A673 (cell line): Measurements from ENCODE around the gene COMMD8. TPM values are rescaled to one million over a fixed set of nuclear protein-coding genes. Genes with fewer than 3 reads are reported as not detected.

Source experiments
- BruUV-seq: library from RNA; stranded (reverse); fragments of 400-500 nt; replicated peaks from 2 replicates; lab custom pipeline; 2021; lab: Mats Ljungman, UMichigan
- CTCF ChIA-PET: fragments of 300-600 bp; sonication (Branson Sonifier 250); formaldehyde crosslinking; loops from one replicate; lab custom pipeline; 2022; ENCODE audit warnings: antibody characterized with exemption; lab: Charles Lee
- POLR2A ChIA-PET: fragments of 300-600 bp; sonication (Branson Sonifier 250); formaldehyde crosslinking; loops from one replicate; lab custom pipeline; 2022; ENCODE audit warnings: antibody characterized with exemption; ENCODE audit not compliant: low non-redundant PET; lab: Charles Lee
- DNase-seq: peaks from one replicate; pipeline ENCODE4 v3.0.0-alpha.2; 2015; ENCODE audit warnings: low spot score
- H3K27ac ChIP-seq: fragments of 200-600 bp; sonication (generic); 2 replicates; pipeline ENCODE4 v1.5.1; 2016; ENCODE audit warnings: mixed run types, low read depth, mild to moderate bottlenecking, mixed read lengths, antibody characterized with exemption, low read length; ENCODE audit not compliant: poor library complexity, severe bottlenecking
- H3K27me3 ChIP-seq: fragments of 200-600 bp; sonication (generic); replicated peaks from 2 replicates; pipeline ENCODE4 v1.6.1; 2017; ENCODE audit warnings: mixed run types, low read depth, mild to moderate bottlenecking, mixed read lengths, antibody characterized with exemption, low read length; ENCODE audit not compliant: insufficient read depth, poor library complexity
- H3K36me3 ChIP-seq: fragments of 200-600 bp; sonication (generic); 2 replicates; pipeline ENCODE4 v1.6.1; 2016; ENCODE audit warnings: mixed run types, mild to moderate bottlenecking, mixed read lengths, antibody characterized with exemption, low read length; ENCODE audit not compliant: insufficient read depth, poor library complexity, severe bottlenecking
- H3K4me1 ChIP-seq: fragments of 200-600 bp; sonication (generic); 2 replicates; pipeline ENCODE4 v1.6.1; 2017; ENCODE audit warnings: mixed run types, mild to moderate bottlenecking, mixed read lengths, antibody characterized with exemption, low read length; ENCODE audit not compliant: insufficient read depth, poor library complexity, severe bottlenecking
- H3K4me3 ChIP-seq: fragments of 200-600 bp; sonication (generic); 2 replicates; pipeline ENCODE4 v1.5.1; 2016; ENCODE audit warnings: low read depth, mixed run types, mild to moderate bottlenecking, mixed read lengths, low read length; ENCODE audit not compliant: poor library complexity, severe bottlenecking
- H3K9me3 ChIP-seq: fragments of 200-600 bp; sonication (generic); 2 replicates; pipeline ENCODE4 v1.6.1; 2016; ENCODE audit warnings: mixed run types, low read depth, mild to moderate bottlenecking, mixed read lengths, antibody characterized with exemption, low read length; ENCODE audit not compliant: poor library complexity, severe bottlenecking
- CTCF ChIP-seq: fragments of 300-800, 200-600 bp; sonication (generic); conservative IDR thresholded peaks from 2 replicates; pipeline ENCODE4 v1.5.1; 2017; ENCODE audit warnings: low read depth, mild to moderate bottlenecking, antibody characterized with exemption, low read length, moderate library complexity, mixed read lengths
- EZH2 ChIP-seq: fragments of 200-600 bp; sonication (generic); IDR thresholded peaks from 2 replicates; pipeline ENCODE4 v1.6.1; 2017; ENCODE audit warnings: borderline replicate concordance, low read depth, mild to moderate bottlenecking, mixed read lengths, antibody characterized with exemption, low read length; ENCODE audit not compliant: poor library complexity, severe bottlenecking
- intact Hi-C: fragments of 100-400 bp; cut with micrococcal nuclease; formaldehyde crosslinking; loops from one replicate; pipeline ENCODE4 v1.10.0; 2022; ENCODE audit not compliant: unreplicated experiment
- total RNA-seq: library from RNA; stranded (reverse); gene quantifications from 2 replicates; pipeline ENCODE4 v1.2.3, GENCODE V29; 2021

Gene COMMD8
- total RNA-seq, 1 experiment from 2014 or later, result 26.4 TPM

DNA sequence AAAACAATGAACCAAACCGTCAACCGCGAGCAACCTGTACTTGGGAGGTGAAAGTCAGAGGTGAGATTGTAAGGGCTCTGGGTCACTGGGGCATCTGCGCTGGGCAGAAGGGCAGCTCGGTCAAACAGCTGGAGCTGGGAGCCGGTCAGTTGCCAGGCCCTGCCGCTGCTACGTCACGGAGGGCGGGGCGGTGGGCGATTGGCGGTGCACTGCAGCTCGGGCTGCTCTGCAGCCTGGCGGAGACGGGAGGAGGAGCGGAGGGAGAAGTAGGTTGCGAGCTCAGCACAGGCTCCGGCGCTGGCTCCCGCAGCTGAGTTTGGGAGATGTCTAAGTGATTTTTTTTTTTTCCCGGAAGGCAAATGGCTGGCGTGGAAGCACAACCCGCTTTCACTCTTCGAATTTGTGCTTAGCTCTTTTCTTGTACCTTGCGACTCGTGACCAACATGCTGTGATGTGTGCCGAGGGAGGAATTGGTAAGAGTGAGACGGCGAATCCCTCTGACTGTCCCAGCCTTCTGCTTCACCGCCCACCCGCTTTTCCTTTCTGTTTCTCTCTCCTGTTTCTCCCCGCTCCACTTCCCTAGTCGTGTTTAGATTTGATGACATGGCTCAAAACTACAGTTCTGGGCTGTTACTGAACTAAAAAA is 21.7 kb upstream of the COMMD8 start, which contains the start of gene ATP10D:
TSS of gene ATP10D (plus strand) at position 229 of the 646 bp plus-strand sequence. CDS start 27,266 bp downstream, outside the sequence.
- Histone ChIP-seq H3K27me3 (no peaks in the 10 kb centered on the region), H3K4me3 (peak within 1 kb of the TSS; percentile 53), H3K4me1 (no peaks in the 10 kb centered on the region), H3K36me3 (no peaks in the 10 kb centered on the region), H3K27ac (peak within 1 kb of the TSS; percentile 63), H3K9me3 (no peaks in the 10 kb centered on the region)
- BruUV-seq, result no TSS peak
- TF ChIP-seq CTCF (no peak), EZH2 (no peak)
- POLR2A ChIA-PET, result interaction anchor here (0.5 kb wide), 1 partner anchor 11 kb away, joined by 7 read pairs; no protein-coding TSS in a partner anchor
- CTCF ChIA-PET, result interaction anchor here (0.7 kb wide), 1 partner anchor 531 kb away, joined by 3 read pairs; no protein-coding TSS in a partner anchor
- intact Hi-C loops, result no loop called here
- peak; percentile 94 for DNase-seq

DNA sequence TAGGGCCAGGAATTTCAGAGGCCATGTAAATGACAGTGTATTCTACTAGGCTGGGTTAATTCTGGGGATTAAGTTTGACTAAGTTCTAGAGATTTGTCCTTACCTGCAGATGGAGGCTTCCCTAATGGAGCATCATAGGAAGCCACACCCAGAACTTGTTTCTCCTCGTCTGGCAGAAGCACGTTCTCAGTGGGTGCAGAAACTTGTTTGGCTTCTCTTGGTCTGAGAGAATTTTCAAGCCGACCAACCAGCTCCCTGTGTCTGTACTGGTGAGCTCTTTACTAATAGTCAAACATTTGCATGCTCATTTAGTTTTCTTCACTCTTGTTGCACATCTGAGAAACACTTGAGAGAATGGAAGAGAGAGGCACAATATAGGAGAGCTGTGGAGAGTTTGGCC is 20.7 kb upstream of the COMMD8 start:
- BruUV-seq, result no TSS peak
- intact Hi-C loops, result no loop called here
- ChIA-PET POLR2A (interaction anchor here (0.5 kb wide), 1 partner anchor 12 kb away, joined by 7 read pairs; no protein-coding TSS in a partner anchor), CTCF (no interaction called here)
- no peak for DNase-seq
- Histone ChIP-seq H3K4me1 (no peaks in the 10 kb centered on the region), H3K27me3 (no peaks in the 10 kb centered on the region), H3K9me3 (no peaks in the 10 kb centered on the region), H3K27ac (no peak overlapping the region), H3K4me3 (no peak overlapping the region), H3K36me3 (no peaks in the 10 kb centered on the region)
- TF ChIP-seq CTCF, result no peak
- no peak for TF ChIP-seq EZH2

DNA sequence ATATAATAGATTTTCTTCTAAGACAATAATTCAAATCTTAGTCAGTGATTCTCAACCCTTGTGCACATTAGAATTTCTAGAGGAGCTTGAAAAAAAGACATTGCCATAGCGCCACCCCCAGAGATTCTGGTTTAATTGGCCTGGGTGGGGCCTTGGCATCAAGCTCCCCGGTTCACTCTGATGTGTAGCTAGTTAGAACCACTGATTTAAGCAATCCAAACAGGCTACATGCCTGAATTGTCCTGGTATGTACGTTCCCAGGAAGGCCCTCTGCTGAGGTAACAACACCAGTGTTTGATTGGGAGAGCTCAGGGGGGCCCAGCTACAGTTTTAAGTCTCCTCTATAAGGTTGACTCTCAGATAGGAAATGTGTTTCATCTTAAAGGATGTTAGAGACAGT is 20.2 kb upstream of the COMMD8 start:
- Histone ChIP-seq H3K4me3 (no peak overlapping the region), H3K27me3 (no peaks in the 10 kb centered on the region), H3K9me3 (no peaks in the 10 kb centered on the region), H3K27ac (no peak overlapping the region), H3K4me1 (no peaks in the 10 kb centered on the region), H3K36me3 (no peaks in the 10 kb centered on the region)
- CTCF ChIA-PET, result no interaction called here
- no peak for TF ChIP-seq EZH2
- intact Hi-C loops, result no loop called here
- POLR2A ChIA-PET, result no interaction called here
- BruUV-seq, result no TSS peak
- no peak for DNase-seq
